Muscle layer of colon (tissue), 2 donors: ENCODE measurements around the gene RAB43.
"Not testable (repeated sequence)": the region's sequence is repeated elsewhere in the genome, so short reads cannot be mapped to it uniquely, and the experiment has no call there.

Source experiments
- H3K27ac ChIP-seq: one replicate; pipeline ENCODE4 v1.7.0; 2013; ENCODE audit warnings: low read depth, mild to moderate bottlenecking, low read length, moderate library complexity
- H3K27me3 ChIP-seq, 2 donors: one replicate each; pipeline ENCODE4 v1.7.0; 2013; ENCODE audit warnings: low read length in 2 of 2, mild to moderate bottlenecking in 2 of 2; ENCODE audit not compliant: insufficient read depth in 2 of 2, control insufficient read depth in 1 of 2
- H3K36me3 ChIP-seq: one replicate; pipeline ENCODE4 v1.7.0; 2013; ENCODE audit warnings: mild to moderate bottlenecking, low read length; ENCODE audit not compliant: insufficient read depth
- H3K4me1 ChIP-seq: one replicate; pipeline ENCODE4 v1.7.0; 2013; ENCODE audit warnings: mild to moderate bottlenecking, low read length; ENCODE audit not compliant: insufficient read depth
- H3K4me3 ChIP-seq, 2 donors: one replicate each; pipeline ENCODE4 v1.7.0; 2013; ENCODE audit warnings: low read length in 2 of 2, low read depth in 1 of 2, mild to moderate bottlenecking in 1 of 2, moderate library complexity in 1 of 2
- H3K9ac ChIP-seq: one replicate; pipeline ENCODE4 v1.7.0; 2013; ENCODE audit warnings: low read length
- H3K9me3 ChIP-seq: one replicate; pipeline ENCODE4 v1.7.0; 2013; ENCODE audit warnings: mild to moderate bottlenecking, low read length
- donor health status: abdominal sarcoma.
- donor health status: Adenocarcinoma of cecum.

Gene RAB43

GRCh38 chr3:129120254-129121004 is 1.2 kb downstream of the RAB43 start:
- Histone ChIP-seq H3K9ac (peak overlapping the region; percentile 51), H3K4me3 (peak overlapping the region; percentile 75 to 82), H3K27ac (peak overlapping the region; percentile 83), H3K27me3 (no peaks in the 10 kb centered on the region), H3K4me1 (peaks cover 21% of the 10 kb centered on the region), H3K9me3 (no peaks in the 10 kb centered on the region), H3K36me3 (no peaks in the 10 kb centered on the region)

- H3K27ac ChIP-seq, result no peak overlapping the region
Measured at GRCh38 chr3:129119365-129120100, 2.1 kb downstream of the RAB43 start.

GRCh38 chr3:129118745-129119144 is 2.9 kb downstream of the RAB43 start:
- no peaks in the 10 kb centered on the region for H3K27me3 ChIP-seq
- H3K9me3 ChIP-seq, result no peaks in the 10 kb centered on the region
- H3K36me3 ChIP-seq, result no peaks in the 10 kb centered on the region
- H3K4me1 ChIP-seq, result peaks cover 21% of the 10 kb centered on the region
- H3K4me3 ChIP-seq, result no peak overlapping the region
- H3K27ac ChIP-seq, result no peak overlapping the region
- H3K9ac ChIP-seq, result no peak overlapping the region

More at GRCh38 chr3:129119365-129120100, 2.1 kb downstream of the RAB43 start:
- Histone ChIP-seq H3K27me3 (no peaks in the 10 kb centered on the region), H3K4me3 (peak overlapping the region in 1 of 2 donors; percentile 82), H3K36me3 (no peaks in the 10 kb centered on the region), H3K9me3 (no peaks in the 10 kb centered on the region), H3K9ac (peak overlapping the region; percentile 51), H3K4me1 (peaks cover 21% of the 10 kb centered on the region)

GRCh38 chr3:129117134-129117533 is 4.5 kb downstream of the RAB43 start:
- Histone ChIP-seq H3K4me1 (peaks cover 21% of the 10 kb centered on the region), H3K27ac (no peak overlapping the region)

GRCh38 chr3:129116482-129116946 is 5.1 kb downstream of the RAB43 start:
- H3K9ac ChIP-seq, result no peak overlapping the region
- no peak overlapping the region for H3K27ac ChIP-seq
- no peaks in the 10 kb centered on the region for H3K9me3 ChIP-seq
- H3K36me3 ChIP-seq, result no peaks in the 10 kb centered on the region
- no peaks in the 10 kb centered on the region for H3K27me3 ChIP-seq
- H3K4me3 ChIP-seq, result no peak overlapping the region
- peaks cover 21% of the 10 kb centered on the region for H3K4me1 ChIP-seq

More at GRCh38 chr3:129117134-129117533, 4.5 kb downstream of the RAB43 start:
- Histone ChIP-seq H3K9me3 (no peaks in the 10 kb centered on the region), H3K4me3 (no peak overlapping the region), H3K27me3 (no peaks in the 10 kb centered on the region), H3K9ac (no peak overlapping the region), H3K36me3 (no peaks in the 10 kb centered on the region)

- Histone ChIP-seq H3K27ac (no peak overlapping the region), H3K9ac (no peak overlapping the region), H3K36me3 (no peaks in the 10 kb centered on the region), H3K4me1 (peaks cover 11% of the 10 kb centered on the region), H3K4me3 (no peak overlapping the region), H3K9me3 (no peaks in the 10 kb centered on the region), H3K27me3 (no peaks in the 10 kb centered on the region)
Measured at GRCh38 chr3:129114455-129114854, 7.1 kb downstream of the RAB43 start.

- H3K9ac ChIP-seq, result no peak overlapping the region
- H3K9me3 ChIP-seq, result no peaks in the 10 kb centered on the region
- no peak overlapping the region for H3K27ac ChIP-seq
- H3K4me3 ChIP-seq, result no peak overlapping the region
- H3K27me3 ChIP-seq, result no peaks in the 10 kb centered on the region
- peaks cover 5% of the 10 kb centered on the region for H3K36me3 ChIP-seq
- H3K4me1 ChIP-seq, result peaks cover 7% of the 10 kb centered on the region
Measured at GRCh38 chr3:129112308-129113052, 9.1 kb downstream of the RAB43 start.

GRCh38 chr3:129111076-129111780 is 10.4 kb downstream of the RAB43 start:
- H3K4me1 ChIP-seq, H3K36me3 ChIP-seq, H3K27ac ChIP-seq: not testable (repeated sequence)

GRCh38 chr3:129107793-129108192 is 13.8 kb downstream of the RAB43 start:
- H3K36me3 ChIP-seq, result peaks cover 5% of the 10 kb centered on the region
- no peaks in the 10 kb centered on the region for H3K9me3 ChIP-seq
- H3K9ac ChIP-seq, result no peak overlapping the region
- no peak overlapping the region for H3K27ac ChIP-seq
- H3K27me3 ChIP-seq, result no peaks in the 10 kb centered on the region
- no peaks in the 10 kb centered on the region for H3K4me1 ChIP-seq
- H3K4me3 ChIP-seq, result no peak overlapping the region

More at GRCh38 chr3:129111076-129111780, 10.4 kb downstream of the RAB43 start:
- not testable (repeated sequence) for H3K9ac ChIP-seq, H3K27me3 ChIP-seq, H3K9me3 ChIP-seq, H3K4me3 ChIP-seq

GRCh38 chr3:129106866-129107565 is 14.6 kb downstream of the RAB43 start:
- Histone ChIP-seq H3K36me3 (peaks cover 5% of the 10 kb centered on the region), H3K4me3 (no peak overlapping the region), H3K9ac (no peak overlapping the region), H3K4me1 (no peaks in the 10 kb centered on the region), H3K27ac (no peak overlapping the region), H3K9me3 (no peaks in the 10 kb centered on the region), H3K27me3 (no peaks in the 10 kb centered on the region)
